NCI-H2227 treated with DMSO at 0.1 percent for 48 hours (cell line): Measurements from ENCODE around the gene NR2C2AP.
"Not testable (repeated sequence)": the region's sequence is repeated elsewhere in the genome, so short reads cannot be mapped to it uniquely, and the experiment has no call there.

Source experiments
- DNase-seq: peaks from one replicate; lab custom pipeline; 2025; lab: John Stamatoyannopoulos, UW

NR2C2AP gene

DNA sequence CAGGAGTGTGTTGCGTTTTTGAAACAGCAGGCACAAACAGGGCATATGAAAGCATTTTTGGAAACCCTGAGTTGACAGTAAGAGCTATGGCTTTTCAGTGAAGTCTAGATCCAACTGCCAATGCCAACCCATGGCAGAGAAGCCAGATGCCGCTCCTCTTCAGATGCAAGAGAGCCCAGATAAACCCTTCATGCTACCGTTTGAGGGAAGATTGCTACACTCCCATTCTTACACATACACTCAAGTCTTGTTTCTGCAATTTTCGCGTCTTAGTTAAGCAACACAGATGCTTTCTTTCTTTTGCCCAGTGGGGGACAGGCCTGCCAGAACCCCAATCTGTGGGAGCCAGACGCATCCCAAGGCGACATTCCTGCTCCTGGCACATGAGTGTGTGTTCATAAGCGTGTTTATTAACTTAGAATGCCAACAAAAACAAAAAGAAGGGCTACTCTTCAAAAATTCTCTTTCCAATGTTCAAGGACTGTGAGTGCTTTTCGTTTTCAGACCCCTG, 21.7 kb downstream of the NR2C2AP start:
- DNase-seq = no peak

DNA sequence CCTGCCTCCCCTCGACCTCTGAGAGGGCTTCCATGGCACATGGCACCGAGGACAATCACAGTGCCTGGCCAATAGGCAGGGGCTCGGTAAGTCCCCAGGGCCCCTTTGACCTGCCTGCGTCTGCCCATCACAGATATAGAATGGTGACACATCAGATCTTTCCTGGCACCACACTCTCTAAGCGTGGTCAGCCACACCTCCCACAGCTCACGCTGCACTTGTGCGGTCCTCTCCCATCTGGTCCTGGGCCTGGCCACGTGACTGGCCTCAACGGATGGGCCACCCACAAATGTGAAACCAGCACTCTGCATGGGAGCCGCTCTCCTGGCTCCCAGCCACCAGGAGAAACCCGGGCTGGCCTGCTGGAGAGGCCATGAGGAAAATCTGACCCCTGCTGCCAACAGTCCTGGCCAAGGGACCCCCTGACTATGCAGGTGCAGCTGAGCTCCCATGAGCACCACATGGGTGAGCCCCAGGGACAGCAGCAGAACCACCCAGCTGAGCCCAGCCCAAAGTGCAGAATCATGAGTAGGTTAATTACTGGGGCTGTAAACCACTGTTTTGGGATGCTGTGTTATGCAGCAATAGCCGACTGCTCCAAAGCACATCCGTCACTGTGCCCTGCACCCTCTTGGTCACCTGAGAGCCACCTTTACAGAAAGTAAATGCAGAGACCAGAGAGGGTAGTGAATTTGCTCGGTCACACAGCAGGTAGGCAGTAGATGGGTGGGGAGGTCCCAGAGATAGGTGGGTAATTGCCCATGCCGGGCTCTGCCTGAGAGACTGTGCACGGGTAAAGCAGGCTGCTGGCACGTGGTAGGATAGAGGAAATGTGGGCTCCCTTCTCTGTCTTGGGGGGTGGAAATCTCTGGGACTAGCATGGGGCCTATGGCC, 23.4 kb downstream of the NR2C2AP start:
- no peak for DNase-seq

DNA sequence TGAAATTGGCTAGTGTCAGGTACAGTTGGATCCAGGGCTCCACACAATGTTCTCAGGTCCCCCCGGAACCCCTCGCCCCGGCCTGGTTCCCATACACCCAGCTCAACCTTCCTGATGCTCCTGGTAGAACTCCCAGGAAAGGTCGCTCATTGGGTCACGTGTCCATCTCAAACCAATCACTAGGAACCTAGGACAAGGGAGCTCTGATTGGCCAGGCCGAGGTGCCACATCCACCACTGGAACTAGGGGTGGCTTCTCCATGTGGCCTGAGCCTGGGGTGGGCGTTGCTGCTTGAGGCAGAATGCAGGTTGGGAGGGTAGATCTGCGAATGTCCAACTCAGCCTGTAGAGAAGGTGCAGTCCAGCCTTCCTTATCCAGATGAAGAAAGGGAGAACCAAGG, 26.3 kb downstream of the NR2C2AP start:
- no peak for DNase-seq

DNA sequence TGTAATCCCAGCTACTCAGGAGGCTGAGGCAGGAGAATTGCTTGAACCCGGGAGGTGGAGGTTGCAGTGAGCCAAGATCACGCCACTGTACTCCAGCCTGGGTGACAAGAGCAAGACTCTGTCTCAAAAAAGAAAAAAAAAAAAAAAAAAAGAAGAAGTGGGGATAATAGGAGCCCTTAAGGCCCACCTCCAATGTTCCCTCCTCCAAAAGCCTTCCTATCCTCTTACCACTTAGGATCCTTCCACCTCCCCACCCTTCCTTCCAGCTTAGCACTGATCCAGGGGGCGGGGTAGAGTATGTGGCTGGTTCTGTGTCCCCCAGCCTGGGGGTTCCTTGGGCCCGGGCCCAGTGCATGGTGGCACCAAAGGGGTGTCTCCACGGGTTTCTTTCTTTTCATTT, 30.0 kb downstream of the NR2C2AP start:
- DNase-seq = not testable (repeated sequence)

DNA sequence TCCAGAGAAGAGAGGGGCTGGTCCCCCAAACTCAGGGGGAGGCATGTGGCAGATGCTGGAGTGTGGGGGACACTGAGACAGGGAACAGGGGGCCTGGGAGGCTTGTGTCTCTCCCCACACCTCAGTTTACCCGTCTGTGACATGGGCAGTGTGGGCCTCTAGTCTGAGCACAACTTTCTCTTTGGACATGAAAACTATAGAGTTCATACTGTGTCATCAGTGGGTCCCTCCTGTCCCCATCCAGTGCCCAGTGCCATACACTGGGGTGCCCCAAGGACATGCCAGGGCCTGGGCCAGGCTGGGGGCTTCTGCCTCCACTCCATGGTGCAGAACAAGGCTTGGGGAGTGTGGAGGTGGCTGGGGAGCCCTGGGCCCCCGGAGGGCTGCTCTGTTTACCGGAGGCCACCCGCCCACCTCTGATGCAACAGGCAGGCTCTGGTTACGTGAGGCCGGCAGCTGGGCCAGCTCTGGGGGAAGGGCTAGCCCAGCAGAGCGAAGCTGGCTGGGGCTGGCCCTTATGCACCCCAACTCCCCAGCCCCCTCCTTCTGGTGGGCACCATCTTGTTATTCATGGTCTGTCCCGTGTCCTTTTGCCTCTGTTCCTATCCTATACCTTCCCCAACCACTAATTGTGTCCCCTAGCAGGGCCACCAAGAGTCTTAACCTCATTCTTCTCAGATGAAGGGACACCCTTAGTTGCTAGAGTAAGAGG, 31.2 kb downstream of the NR2C2AP start:
- no peak for DNase-seq

DNA sequence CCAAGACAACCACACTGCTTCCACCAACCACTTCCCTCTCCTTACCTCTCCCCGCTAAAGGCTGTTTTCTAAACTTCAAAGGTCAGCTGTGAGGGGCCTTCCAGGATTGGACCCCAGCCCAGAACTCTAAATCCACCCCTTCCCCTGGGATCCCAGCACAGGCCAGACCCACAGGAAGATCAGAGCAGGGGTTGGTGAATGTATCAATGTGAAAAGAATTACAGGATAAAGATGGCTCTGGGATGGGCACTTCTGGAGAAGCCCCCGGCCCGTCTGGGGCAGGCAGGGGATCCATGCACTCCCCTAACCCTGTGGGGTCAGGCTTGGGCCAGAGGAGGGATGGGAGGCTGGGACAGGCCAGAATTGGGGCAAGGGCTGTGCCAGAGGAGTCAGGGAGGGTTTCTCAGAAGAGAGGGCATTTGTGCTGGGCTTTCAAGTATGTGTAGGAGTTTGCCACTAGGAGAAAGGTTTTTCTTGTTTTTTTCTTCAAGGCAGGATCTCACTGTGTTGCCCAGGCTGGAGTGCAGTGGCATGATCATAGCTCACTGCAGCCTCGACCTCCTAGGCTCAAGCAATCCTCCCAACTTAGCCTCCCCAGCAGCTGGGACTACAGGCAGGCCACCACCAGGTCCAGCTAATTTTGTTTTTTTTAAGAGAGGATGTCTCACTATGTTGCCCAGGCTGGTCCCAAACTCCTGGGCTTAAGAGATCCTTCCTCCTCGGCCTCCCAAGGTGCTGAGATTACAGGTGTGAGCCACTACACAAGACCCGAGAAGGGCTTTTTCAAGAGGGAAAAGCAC, 32.1 kb downstream of the NR2C2AP start:
- no peak for DNase-seq

DNA sequence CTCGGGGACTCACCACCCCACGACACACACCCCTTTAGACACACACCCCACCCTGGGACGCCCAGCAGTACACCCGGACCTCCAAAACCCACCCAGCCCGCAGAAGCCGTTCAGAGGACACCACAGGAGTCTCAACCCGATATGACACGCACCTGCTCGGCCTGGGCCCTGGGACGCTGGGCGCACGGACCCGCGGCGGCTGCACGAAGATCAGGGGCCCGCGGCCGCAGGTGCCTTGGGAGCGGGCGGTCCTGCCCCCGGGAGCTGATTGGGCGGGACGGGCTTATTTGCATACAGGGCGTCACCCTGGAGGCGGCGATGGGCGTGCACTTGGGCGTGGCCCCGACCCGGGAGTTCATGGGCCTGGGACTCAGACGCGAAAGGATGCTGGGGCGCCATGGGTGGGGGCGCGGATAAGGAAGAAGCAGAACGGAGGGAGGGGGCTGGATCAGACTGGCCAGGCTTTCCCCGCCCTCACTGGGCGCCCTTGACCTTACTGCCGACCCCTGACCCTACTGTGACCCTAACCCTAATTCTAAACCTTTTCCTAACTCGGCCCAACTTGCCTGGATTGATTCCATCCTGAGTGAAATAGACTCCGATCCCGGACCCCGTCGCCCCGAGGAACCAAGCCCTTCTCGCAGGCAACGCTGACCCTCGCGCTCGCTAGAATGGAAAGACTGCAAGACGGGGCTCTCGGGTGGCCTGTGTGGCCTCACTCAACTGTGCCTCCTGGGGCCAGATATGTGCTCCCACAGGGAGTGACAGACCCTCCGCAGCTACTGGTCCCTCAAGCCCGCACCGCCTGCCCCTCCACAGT, 33.0 kb downstream of the NR2C2AP start, which contains the start of gene MEF2B:
Gene MEF2B (minus strand): TSS at position 211 of the 820 bp plus-strand sequence. CDS start 19,528 bp downstream, outside the sequence.
- peak; percentile 71 for DNase-seq

DNA sequence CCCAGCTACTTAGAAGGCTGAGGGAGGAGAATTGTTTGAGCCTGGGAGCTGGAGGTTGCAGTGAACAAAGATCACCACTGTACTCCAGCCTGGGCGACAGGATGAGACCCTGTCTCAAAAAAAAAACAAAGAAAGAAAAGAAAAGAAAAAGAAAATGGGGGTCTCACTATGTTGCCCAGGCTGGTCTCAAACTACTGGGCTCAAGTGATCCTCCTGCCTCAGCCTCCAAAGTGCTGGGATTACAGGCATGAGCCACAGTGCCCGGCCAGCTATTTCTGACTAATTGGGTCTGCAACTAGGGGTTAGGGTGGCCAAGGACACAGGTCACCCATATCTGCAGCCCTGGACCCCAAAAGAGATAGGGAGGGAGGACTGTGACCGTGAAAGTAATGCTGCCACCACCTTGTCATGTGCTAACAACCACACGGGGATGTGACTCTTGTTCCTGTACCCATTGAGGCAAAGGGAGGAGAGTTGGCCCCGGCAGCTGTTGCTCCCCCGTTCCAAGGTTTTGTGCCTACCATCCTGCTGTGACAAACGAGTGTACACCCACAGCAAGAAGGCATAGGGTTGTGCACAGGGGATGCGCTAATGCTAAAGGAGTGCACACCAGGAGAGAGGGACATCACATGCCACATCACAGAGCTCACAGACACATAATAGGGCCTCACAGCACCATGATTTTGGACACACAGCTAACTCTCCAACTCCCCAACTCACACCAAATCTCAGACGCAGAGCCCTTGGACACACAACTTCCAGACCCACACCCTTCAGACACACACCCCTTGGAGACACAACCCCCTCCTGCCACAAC, 33.8 kb downstream of the NR2C2AP start:
- no peak for DNase-seq

DNA sequence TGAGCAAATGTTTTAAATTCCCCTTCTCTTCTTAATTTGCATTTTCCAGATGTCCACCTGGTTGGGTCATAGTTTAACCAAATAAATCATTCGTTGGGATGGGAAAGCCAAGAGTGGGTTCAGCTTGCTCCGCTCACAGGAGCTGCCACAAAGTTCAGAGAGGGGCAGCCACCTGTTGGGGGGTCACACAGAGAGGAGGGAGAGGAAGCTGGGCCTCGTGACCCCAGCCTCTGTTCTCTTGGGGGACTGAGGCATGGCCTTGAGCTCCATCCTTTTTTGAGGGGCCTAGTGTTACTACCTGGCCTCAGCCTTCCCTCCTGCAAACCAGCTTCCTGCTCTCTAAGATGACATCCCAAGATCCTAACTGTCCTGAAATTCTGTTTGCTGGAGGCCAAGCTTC, 35.6 kb downstream of the NR2C2AP start:
- DNase-seq = no peak

DNA sequence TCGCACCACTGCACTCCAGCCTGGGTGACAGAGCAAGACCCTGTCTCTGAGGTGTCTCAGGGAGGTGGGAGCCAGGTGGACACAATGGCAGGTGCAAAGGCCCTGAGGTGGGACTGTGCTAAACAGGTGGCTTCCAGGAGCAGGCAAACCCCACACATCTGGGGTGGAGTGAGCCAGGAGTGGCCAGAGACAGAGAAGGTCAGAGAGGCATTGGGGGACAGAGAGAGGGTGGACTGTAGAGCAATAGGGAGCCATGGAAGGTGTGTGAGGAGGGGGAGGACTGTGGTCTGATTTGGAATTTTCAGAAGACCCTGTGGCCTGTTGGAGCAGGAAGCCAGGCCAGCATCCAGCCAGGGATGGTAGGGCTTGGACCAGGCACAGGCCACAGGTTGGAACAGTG, 37.8 kb downstream of the NR2C2AP start:
- no peak for DNase-seq

DNA sequence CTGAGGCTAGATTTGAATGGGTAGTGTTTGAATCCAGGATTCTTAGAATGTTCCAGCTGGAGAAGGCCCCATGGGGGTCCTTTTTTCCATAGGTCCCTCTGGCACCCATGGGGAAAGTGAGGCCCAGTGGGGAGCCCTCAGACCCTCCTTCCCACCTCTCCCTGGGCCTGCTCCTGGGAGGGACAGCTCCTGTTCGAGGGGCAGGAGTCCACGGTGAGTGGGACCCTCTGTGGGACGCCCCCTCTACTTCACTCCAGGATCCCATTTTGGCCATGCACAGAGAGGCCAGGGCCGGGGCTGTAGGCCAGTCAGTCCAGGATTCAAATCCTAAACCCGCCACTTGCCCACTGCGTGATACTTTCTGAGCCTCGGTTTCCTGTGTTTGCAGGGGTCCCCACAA, 40.7 kb downstream of the NR2C2AP start:
- DNase-seq = no peak

DNA sequence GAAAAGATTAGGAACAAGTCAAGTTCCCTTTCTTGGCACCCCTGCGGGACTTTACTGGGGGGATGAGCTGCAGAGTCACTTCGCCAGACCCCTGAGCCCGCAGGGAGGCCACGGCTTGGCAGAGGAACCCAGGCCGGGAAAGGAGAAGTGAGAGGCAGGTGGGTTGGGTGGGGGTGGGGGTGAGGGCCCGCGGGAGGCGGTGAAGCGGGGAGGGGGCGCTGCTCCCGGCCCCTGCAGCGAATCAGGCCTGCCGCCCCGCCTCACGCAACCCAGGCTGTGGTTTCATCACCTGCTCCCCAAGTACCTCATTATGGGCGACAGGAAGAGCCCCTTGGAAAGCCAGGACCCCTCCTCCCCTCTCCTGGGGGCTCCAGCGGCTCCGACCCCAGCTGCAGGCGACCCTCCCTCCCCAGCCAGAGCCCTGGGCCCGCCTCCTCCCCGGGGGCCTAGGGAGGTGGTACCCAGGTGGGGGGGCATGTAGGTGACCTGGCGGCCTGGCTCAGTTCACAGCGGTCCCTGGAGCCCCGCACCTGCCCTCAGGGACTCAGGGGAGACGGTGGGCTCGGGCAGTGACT, 42.7 kb downstream of the NR2C2AP start:
- DNase-seq = no peak

DNA sequence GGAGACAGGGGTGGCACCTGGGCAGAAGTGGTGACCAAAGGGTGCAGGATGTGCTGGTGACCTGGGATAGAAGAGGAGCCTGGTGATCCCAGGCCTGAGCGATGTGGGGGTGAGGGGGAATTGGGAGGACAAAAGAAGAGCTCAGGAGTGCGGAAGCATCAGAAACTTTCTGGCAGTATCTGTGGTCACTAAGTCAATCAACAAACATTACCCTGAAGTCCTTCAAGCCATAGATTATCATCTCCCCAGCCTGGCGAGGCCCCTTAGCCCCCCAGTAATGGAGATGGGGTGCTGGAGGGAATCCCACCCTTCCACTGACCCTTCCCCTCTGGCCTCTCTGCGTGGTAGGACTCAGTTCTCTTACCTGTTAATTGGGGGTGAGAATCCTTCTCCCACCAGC, 43.7 kb downstream of the NR2C2AP start:
- DNase-seq = no peak

DNA sequence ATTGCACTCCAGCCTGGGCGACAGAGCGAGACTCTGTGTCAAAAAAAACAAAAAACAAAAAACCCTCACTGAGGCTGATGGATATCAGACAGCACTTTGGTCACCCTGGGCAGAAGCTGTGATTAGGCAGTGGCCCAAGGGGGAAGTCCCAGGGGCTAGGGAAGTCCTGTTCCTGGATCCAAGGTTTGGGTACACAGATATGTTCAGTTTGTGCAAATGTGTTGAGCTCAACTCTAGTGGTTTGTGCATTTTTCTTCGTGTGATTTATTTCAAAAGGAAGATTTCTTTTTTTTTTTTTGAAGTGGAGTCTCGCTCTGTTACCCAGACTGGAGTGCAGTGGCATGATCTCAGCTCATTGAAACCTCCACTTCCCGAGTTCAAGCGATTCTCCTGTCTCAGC, 45.4 kb downstream of the NR2C2AP start:
- DNase-seq = no peak

DNA sequence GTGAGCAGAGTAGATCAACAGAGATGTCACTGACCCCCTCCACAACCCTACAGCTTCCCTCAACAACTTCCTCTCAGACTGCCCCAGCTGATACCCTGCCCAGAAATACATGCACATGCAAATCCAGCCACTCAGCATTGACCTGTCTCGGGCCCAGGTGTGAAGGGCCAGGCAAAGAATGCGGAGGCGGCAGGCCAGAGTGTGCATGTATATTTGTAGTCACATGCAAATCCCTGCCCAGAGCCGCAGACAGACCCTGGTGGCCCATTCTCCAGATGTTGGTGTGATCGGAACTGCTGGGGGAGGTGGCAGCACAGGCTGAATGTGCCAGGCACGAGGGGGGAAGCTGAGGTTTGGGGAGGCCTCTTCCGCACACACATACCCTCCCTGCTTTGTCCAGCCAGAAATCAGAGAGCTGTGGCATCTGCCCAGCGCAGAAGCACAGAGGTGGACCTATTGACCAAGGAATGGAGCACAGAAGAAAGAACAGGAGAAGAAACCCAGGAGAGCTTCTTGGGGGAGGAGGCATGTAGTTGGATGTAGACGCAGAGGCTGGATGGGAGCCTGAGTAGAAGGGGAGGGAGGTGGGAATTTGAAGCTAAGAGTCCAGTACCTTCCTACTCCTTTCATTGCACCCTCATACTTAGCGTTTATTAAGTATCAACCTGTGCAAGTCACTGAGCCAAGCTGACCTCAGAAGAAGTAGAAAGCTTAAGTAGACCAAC, 47.6 kb downstream of the NR2C2AP start:
- no peak for DNase-seq

DNA sequence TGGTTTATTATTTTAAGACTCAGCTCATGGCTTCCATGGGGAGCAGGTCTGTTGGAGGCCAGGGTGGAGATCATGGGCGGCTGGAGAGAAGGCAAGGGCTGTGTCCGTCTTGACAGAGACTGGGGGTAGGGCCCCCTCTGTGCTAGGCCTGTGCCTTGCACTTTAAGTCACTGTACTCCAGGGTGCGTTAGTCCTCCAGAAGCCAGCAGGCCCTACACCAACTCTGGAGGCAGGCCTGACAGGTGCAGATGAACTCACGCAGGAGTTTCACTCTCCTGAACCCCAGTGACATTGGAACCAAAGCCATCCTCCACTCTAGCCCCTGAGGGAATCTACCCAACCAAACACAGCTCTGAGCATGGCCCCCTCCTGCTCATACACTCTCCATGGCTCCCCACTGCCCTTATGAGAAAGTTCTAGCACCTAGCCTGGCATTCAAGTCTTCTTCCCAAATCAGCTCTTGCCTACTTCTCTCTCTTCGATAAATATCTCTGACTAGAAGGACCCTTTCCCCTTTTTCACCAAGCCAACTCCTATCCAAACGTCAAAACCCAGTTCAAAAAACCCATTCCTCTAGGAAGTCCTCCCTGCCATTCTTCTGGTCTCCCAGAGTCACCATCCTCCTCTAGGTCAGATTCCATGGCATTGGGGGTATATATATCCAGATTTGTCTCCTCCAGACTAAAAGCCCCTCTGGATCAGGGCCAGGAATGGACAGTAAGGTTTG, 48.3 kb downstream of the NR2C2AP start:
- no peak for DNase-seq

DNA sequence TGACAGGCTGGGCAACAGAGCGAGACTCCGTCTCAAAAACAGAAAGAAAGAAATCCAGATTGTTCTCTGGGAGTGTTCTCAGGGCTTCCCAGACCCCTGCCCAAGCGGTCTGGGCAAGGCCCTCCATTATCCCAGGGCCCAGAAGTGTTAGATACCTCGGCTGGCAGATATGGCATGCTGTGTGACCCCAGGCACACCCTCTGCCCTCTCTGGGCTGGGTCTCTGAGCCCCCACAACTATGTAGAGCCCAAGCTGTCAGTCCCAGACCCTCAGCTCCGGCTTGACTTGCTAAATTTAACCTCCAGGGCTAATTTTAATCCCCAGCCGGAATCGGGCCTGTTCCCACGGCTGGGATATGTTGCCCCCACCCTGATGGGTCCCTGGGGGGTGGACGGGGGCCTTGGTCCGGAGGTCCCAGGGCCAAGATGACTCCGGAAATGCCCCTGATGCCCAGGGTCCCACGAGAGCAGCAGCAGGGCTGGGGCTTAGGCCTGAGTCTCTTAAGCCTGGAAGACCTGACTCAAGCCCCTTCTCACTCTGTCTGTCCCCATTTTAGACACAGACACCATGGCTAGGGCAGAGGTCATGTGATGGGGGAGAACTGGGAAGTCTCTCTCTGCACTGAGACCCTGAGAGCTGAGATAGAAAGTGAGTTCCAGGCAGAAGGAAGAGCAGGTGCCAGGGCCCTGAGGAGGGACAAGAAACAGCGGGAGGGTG, 50.4 kb downstream of the NR2C2AP start:
- DNase-seq = no peak

DNA sequence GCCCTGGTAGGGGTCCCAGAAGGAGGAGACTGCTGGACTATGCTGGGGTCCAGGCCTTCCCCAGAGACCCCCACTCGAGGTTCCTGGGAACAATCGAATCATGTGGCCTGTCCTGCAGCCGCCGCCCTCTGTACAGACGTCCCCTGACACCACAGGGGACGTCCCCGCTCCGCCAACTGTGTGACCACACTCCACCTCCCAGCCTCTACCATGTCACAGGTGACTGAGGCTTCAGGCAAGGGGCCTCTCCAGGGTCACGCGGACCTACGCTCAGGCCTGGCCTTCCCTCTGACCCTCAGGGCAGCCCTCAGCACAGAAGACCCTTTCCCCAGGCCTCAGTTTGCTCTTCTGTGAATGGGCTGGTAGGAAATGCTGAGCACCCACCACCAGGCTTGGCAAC, 51.8 kb downstream of the NR2C2AP start:
- DNase-seq = no peak
